Lower leg skin (tissue), 3 donors: ENCODE results near the gene RAB11FIP4.

Experiments used
- POLR2A ChIP-seq, 2 donors: fragments of 450-650 bp; IDR thresholded peaks; one replicate each; pipeline ENCODE4 v1.6.1; 2016 to 2017; ENCODE audit warnings: antibody characterized with exemption in 2 of 2, mild to moderate bottlenecking in 1 of 2, moderate library complexity in 1 of 2
- TF ChIP-seq, protein P1 (sequence below), 3 donors: fragments of 450-650 bp; IDR thresholded peaks; one replicate each; pipeline ENCODE4 v1.5.1; 2016; ENCODE audit warnings: antibody characterized with exemption in 3 of 3, mild to moderate bottlenecking in 3 of 3, moderate library complexity in 2 of 3

DNA sequence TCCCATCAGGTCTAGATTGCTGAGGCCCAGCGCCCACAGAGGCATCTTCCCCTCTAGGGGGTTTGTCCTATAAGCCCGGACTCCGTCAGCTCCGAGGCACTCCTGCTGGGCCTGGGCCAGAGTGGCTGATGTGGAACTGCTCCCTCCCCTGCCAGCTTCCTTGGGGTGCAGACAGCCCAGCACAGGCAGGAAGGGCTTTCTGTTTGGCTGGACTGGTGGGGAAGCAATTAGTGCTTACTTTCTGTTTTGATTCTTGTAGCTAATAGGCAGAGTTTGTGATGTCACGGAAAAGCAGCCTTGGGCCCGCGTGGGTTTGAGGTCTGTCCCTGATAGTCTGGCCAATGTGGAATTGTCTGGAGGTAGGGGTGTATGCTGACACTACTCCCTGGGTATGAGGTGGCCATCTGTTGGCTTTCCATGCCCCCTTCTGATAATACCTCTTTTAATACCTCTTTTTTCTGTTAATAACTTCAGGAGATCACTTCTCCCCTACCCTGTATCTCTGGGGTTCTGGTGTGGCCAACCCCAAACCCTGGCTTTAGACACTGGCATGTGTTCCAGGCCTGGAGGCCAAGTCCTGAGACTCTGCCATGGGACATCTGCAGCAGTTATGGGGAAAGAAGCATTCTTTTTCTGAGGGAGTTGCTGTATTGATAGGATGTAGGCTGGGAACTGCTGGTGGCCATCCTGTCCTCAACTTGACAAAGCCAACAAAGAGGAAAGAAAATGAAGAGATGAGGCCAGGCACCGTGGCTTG lies 190.9 kb downstream of the RAB11FIP4 start:
- TF ChIP-seq, protein P1, sequence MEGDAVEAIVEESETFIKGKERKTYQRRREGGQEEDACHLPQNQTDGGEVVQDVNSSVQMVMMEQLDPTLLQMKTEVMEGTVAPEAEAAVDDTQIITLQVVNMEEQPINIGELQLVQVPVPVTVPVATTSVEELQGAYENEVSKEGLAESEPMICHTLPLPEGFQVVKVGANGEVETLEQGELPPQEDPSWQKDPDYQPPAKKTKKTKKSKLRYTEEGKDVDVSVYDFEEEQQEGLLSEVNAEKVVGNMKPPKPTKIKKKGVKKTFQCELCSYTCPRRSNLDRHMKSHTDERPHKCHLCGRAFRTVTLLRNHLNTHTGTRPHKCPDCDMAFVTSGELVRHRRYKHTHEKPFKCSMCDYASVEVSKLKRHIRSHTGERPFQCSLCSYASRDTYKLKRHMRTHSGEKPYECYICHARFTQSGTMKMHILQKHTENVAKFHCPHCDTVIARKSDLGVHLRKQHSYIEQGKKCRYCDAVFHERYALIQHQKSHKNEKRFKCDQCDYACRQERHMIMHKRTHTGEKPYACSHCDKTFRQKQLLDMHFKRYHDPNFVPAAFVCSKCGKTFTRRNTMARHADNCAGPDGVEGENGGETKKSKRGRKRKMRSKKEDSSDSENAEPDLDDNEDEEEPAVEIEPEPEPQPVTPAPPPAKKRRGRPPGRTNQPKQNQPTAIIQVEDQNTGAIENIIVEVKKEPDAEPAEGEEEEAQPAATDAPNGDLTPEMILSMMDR (IDR thresholded peaks at IDR 0.05) = no peak
- TF ChIP-seq POLR2A (IDR thresholded peaks at IDR 0.05) = no peak
